ENCODE measurements around the gene MALT1.

- TF ChIP-seq EZH2 (IDR thresholded peaks at IDR 0.05; ENCODE audit: borderline replicate concordance, insufficient read depth, low read length, poor library complexity, severe bottlenecking) (no peak), EP300 (conservative IDR thresholded peaks at IDR 0.05; ENCODE audit: poor library complexity, severe bottlenecking) (no peak), RAD21 (conservative IDR thresholded peaks at IDR 0.05) (no peak), CTCF (IDR thresholded peaks at IDR 0.05; ENCODE audit: poor library complexity, severe bottlenecking) (no peak), TAF1 (IDR thresholded peaks at IDR 0.05; ENCODE audit: low read depth) (no peak), MXI1 (conservative IDR thresholded peaks at IDR 0.05; ENCODE audit: poor library complexity, severe bottlenecking) (no peak), REST (IDR thresholded peaks at IDR 0.05; ENCODE audit: borderline replicate concordance) (no peak)
Observed at GRCh38 chr18:58788971-58789875, 118.0 kb downstream of the MALT1 start.
